ENCODE results near the gene GLRX3. TPM values are rescaled to one million over a fixed set of nuclear protein-coding genes. Genes with fewer than 3 reads are reported as not detected.
"Not testable (repeated sequence)": the region's sequence is repeated elsewhere in the genome, so short reads cannot be mapped to it uniquely, and the experiment has no call there.

GLRX3 gene
- 98.4 and 120 TPM in 2 replicates for total RNA-seq

DNA sequence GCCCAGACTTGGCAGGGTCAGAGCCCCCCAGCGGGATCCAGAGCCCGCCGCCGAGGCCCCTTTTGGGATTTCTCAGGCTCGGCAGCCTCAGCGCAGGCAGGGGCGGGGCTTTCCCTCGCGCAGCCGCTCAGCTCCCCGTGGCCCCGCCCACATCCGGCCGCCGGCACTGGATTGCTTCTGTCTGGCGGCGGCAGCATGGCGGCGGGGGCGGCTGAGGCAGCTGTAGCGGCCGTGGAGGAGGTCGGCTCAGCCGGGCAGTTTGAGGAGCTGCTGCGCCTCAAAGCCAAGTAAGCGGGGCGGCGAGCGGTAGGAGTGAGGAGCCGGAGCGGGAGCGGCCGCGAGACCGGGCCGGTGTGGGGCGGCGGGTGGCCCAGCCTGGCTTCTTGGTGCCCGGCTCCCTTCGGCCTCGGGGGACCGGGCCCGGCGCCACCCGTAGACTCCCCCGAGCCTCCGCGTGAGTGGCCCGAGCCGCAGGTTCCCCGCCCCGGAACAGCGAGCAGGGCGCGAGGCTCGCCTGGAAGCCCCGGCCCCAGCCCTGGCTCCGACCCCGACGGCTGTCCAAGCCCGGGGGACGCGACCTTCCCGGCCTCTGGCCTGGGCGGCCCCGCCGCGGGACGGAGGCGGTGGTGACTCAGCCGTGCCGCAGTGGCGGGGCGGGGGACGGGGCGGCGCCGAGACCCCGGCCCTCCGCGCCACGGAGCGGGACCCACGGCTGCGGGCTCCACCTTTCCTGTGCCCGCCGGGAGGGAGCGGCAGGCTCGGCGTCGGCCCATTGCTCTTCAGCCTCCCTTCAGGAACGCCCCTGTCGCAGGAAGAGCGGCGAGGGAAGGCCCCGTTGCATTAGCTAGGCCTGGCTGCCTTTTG, at the start of gene GLRX3:
Gene GLRX3, plus strand, starts transcription at position 166 of the 864 bp plus-strand sequence. Its CDS starts 30 bp downstream, at position 196.
- peak; percentile 90 for DNase-seq

DNA sequence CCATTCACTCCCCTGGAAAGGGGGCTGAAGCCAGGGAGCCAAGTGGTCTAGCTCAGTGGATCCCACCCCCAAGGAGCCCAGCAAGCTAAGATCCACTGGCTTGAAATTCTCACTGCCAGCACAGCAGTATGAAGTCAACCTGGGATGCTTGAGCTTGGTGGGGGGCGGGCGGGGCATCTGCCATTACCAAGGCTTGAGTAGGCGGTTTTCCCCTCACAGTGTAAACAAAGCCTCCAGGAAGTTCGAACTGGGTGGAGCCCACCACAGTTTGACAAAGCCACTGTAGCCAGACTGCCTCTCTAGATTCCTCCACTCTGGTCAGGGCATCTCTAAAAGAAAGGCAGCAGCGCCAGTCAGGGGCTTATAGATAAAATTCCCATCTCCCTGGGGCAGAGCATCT, 45.6 kb upstream of the GLRX3 start:
- not testable (repeated sequence) for DNase-seq

GRCh38 chr10:130099344-130099743, 36.8 kb upstream of the GLRX3 start:
- DNase-seq, result no peak

- peak; percentile 15 for DNase-seq
These were observed 30.5 kb upstream of the GLRX3 start for GRCh38 chr10:130105724-130106123.

- not testable (repeated sequence) for DNase-seq
These were observed 28.0 kb upstream of the GLRX3 start for GRCh38 chr10:130108146-130108545.

DNA sequence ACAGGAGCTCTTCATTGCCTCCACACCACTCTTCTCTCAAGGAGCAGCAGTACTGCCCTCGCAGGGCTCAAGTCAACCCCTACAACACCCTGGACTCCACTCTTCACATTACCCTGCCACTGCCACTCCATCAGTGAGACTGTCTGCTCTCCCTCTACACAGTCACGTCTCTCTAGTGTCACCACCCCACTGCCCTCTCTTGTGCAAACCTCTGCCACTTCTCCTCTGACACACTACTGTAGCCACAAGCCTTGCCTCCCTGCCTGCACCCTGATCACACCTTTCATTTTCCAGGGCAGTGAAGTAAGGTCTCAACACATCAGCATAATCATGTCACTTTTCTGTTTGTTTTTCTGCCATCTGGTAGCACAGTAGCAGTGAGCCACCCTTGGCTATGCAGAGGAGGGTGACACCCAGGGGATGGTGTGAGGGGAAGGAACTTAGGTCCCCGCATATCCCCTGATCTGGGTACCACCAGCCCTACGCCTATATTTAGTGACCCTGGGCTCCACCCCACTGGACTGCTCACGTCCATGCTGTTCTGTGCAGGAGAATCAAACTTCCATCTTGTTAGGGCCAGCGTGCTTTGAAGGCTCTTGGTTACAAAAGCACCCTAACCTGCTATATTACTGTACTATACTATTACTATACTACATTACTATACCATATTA, 27.1 kb upstream of the GLRX3 start:
- no peak for DNase-seq

DNA sequence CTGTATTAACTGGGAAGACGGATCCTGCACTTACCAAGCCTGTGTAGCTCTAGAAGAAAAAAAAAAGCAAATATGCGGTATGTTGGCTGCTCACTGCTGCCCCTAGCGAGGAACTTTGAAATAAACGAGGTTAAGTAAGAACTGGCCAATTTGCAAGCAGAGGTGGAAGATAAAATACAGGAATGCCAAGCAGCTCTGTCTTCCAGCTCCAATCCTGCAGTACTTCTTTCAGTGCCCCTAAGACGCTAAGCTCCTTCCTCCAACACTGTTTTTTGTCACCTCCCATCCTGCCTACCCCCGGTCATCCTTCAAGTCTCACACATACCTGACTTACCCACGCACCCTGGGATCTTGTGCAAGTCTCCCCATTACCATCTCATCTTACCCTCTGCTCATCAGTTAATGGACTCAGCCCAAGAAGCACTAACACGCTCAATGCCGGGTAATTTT, 26.4 kb upstream of the GLRX3 start:
- DNase-seq, result peak; percentile 91

DNA sequence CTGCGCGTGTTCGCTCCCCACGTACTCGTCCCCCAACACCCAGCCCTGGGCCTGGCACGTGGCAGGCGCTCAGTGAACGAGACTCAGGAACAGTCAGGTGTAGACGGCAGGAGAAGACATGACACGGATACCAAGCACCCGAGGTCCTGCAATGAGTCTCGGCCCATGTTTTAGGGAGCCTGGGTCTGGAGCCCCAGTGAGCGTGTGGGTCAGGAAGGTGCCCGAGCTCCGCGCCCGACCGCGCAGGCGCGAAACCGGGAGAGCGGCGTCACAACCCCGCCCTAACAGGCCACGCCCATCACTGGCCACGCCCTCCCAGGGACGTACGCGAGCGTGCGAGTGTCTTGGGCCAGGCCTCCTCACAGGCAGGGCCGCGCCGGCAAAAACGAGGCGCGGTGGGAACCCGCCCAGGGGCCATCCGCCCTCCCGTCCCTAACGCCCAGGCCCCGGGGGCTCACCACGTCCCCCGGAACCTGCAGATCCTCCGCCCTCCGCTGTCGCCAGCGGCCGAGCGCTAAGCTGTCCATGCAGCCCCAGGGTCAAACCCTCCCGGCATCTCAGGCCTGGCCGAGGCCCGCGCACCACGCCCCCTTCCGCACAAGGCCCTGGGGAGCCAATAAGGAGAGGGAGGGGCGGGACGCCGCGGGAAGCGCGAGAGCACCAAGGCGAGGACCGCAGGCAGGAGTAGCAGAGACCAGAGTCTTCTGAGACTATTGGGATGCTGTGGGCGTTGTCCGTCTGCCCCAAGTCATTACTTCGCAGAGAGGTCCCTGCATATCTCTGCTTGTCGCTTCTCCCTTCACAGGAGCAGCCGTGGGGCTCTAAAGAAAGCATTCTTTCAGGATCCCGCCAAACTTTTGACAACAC, 25.7 kb upstream of the GLRX3 start, which contains the start of gene C10orf143:
Gene C10orf143, minus strand, starts transcription at position 585 of the 867 bp plus-strand sequence. Its CDS starts 58 bp downstream, at position 527.
- peak; percentile 99 for DNase-seq

GRCh38 chr10:130111113-130111851, 24.9 kb upstream of the GLRX3 start:
- DNase-seq, result peak; percentile 99

GRCh38 chr10:130111852-130112180, 24.4 kb upstream of the GLRX3 start:
- DNase-seq, result no peak

DNA sequence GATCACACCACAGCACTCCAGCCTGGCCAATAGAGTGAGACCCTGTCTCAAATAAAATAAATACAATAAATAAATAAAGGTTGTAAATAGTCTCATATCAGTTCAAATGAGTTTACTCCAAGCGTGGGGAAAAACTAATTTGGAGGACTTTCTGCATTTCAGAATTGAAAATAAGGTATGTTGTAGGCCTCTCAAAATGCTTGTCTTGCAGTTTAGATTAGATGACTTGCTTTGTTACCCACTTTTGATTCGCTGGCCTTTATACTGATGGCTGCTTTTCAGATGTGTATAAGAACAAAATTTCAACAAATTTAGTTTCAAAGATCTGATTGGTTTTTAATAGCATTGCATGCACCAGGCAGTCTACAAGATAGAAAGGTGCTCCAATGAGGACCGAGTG, 23.4 kb upstream of the GLRX3 start:
- no peak for DNase-seq

GRCh38 chr10:130116942-130117341, 19.2 kb upstream of the GLRX3 start:
- not testable (repeated sequence) for DNase-seq

GRCh38 chr10:130117535-130117934, 18.7 kb upstream of the GLRX3 start:
- not testable (repeated sequence) for DNase-seq

DNA sequence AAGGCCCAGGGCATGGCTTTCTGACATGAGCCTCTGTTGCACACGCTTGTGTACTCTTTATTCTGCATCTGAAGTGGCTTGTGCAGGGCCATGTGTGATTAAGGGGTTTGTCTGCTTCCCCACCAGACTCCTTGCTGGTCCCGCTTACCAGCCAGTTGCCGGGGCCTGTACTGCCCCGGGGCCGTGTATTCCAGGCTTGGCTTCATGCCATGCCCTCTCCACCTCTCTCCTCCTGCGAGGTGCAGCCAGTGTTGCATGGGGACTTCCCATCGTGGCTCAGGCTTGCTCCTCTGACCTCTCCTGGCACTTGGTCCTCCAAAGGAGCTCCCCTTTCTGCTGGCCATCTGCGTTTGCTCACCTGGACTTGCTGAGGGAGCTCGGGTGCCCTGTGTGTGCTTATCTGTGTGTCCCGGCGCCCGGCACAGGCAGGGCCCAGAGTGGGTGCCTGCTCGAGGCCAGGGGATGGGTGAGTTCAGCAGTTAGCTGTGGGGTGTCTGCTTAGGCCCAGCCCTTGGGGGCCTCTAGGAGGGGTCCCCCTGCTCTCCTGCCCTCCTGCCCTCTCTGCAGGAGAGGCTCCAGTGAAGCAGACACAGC, 14.6 kb upstream of the GLRX3 start:
- DNase-seq, result no peak

DNA sequence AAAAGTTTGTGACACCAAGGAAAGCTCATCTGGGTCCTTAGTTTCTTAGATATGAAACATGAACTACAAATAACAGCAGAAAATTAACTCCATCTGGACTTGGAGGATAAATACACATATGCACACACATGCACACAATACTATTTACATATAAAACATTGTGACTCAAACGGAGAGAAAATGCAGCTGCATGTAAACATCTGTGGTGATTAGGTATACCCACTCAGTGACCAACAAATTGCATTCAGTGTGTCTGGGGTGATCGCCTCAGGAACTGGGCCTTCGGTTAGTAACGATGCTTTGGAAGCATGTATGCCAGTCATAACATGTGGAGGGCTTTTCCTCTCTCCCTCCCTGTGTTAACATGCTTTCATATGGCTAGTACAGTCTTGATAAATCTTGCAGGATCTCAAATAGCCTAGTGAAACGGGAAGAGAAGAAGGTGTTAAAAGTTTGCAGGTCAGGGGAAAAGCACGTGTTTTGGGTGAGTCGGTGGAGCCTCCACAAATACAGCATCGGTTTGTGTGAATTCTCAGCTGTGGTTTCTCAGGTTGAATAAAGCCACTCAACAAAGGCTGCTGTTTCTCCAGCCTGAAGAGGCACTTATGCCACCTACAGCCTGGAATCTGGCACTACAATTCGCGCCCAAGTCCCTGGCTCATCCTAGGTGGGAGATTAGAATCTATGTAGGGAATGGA, 8.7 kb upstream of the GLRX3 start:
- peak; percentile 85 for DNase-seq

- DNase-seq, result no peak
These were observed 8.0 kb upstream of the GLRX3 start for GRCh38 chr10:130128062-130128781.

DNA sequence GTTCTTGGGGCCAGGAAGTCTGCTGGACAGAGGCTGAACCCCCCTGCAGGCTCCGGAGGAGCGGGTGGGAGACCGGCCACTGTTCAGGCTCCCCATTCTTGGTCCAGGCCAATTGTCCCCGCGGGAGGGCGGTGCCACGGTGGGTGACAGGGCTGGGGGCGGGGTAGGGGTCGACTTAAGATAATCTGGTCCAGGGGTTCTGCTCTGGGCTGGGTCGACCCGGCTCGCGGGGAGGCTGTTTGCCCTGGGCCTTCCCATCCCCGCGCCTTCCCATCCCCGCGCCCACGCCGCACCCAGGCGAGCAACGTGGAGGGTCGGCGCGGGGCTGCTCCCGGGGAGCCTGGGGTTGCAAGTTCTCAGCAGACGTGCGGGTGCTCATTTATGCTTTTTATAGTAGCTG, 7.3 kb upstream of the GLRX3 start:
- DNase-seq, result no peak

DNA sequence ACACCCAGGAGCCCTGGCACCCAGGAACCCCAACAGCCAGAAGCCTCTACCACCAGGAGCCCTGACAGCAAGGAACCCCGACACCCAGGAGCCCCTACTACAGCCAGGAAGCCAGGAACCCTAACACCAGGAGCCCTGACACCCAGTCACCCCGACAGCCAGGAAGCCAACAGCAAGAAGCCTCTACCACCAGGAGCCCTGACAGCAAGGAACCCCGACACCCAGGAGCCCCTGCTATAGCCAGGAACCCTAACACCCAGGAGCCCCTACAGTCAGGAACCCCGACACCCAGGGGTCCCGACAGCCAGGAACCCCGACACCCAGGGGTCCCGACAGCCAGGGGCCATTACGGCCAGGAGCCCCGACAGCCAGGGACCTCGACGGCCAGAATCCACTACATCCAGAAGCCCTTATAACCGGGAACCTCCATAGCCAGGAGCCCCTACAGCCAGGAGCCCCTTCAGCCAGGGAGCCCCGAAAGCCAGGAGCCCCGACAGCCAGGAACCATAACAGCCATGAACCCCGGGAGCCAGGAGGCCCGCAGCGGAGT, 440 bp upstream of the GLRX3 start:
- no peak for DNase-seq

DNA sequence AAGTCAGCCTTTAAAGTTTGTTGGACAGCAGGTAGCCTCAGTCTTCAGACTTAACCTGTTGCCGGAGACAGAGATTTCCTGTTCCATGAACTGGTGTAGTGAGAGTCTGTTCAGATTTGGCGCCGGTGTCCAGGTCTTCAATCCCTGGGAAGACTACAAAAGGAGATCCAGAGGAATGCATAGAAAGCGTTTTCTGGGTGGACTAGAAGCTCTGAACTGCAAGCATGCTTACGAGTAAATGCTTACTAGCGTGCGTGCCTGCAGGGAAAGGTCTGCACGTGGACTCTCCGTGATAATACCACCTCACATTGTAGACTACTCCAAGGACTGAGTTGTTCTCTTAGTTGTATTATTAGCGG, 878 bp downstream of the GLRX3 start:
- peak; percentile 51 for DNase-seq

Data from dermis blood vessel endothelial cell (primary cell).